ENCODE results near the gene GNPTG. TPM values are rescaled to one million over a fixed set of nuclear protein-coding genes. Genes with fewer than 3 reads are reported as not detected.

GNPTG gene
- total and polyA plus RNA-seq, 9 of the 15 experiments (the other 6 are each of a cell fraction or from before 2014, with no cell fraction given) = 0.69 to 33.3 (median 13.6) TPM

DNA sequence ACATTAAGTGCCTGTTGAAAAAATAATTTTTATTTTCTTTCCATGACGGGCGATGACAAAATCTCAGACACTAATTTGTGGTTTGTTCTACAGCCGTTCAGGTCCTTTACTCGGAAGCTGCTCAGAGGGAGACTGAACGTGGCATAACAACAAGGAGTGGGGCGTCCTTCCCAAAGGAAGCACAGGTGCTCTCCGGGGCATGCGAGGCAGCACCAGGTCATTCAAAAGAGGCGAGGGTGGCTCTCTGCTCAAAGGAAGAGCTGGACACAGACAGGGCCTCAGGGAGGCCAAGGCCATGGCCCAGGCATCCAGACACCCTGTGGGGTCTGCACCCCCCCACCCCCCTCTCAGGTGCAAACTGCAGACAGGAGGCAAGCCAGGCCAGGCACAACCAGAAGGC is 46.6 kb downstream of the GNPTG start:
- Histone ChIP-seq H3K27ac (ENCODE audit: extremely low read depth, low read depth, low read length) (no peak overlapping the region), H3K9ac (ENCODE audit: insufficient read depth in 1 of 2, low read depth in 2 of 2, low read length in 2 of 2) (peak overlapping the region in 1 of 2 experiments; percentile 64; a peak in 1 of 4 replicates), H2AFZ (ENCODE audit: low read depth, low read length) (no peak overlapping the region), H3K27me3 (ENCODE audit: control insufficient read depth in 2 of 2, insufficient read depth in 2 of 2, low read length in 2 of 2) (no peaks in the 10 kb centered on the region), H3K9me3 (replicated peaks; ENCODE audit: control insufficient read depth, insufficient read depth, low read depth, low read length) (no peaks in the 10 kb centered on the region), H4K20me1 (replicated peaks; ENCODE audit: control insufficient read depth, insufficient read depth, low read length) (no peaks in the 10 kb centered on the region; the same call in 1 of the 2 replicates), H3K36me3 (ENCODE audit: control insufficient read depth, insufficient read depth, low read length) (no peaks in the 10 kb centered on the region), H3K9me1 (ENCODE audit: control insufficient read depth, insufficient read depth, low read length) (no peaks in the 10 kb centered on the region), H3K79me2 (ENCODE audit: control insufficient read depth, insufficient read depth, low read length) (no peaks in the 10 kb centered on the region), H3K4me2 (ENCODE audit: insufficient read depth, low read length) (no peak overlapping the region), H3K4me3 (no peak overlapping the region), H3K4me1 (replicated peaks in 1 of 2; ENCODE audit: control insufficient read depth in 2 of 2, insufficient read depth in 2 of 2, low read length in 2 of 2) (peaks cover 0 to 43% of the 10 kb centered on the region in 2 experiments; a peak in 2 of 5 replicates)
- in situ Hi-C loops (cut with MboI) = no loop called here
- DNase-seq (ENCODE audit: extremely low read depth in 1 of 4, low spot score in 3 of 4) (no peak), FAIRE-seq (no peak), ATAC-seq (no peak)
- no TSS peak for BruUV-seq (replicated peaks)
- TF ChIP-seq ZNF707 (CRISPR knock-in tag; conservative IDR thresholded peaks at IDR 0.05) (0 out of 2 replicates have a peak, but pooled peaks have one; percentile 52), MEF2D (tag; conservative IDR thresholded peaks at IDR 0.05; ENCODE audit: low read depth) (no peak)
- intact Hi-C loops (cut with micrococcal nuclease) = no loop called here
- WGBS (ENCODE audit: insufficient coverage, low coverage, missing lambda C conversion rate) = 61% methylated on average over 9 of the region's 9 CpGs
- ChIA-PET CTCF (ENCODE audit: low intra/inter-chr PET ratio) (no interaction called here), POLR2A (interaction anchor here (0.7 to 1.5 kb wide), 3 partner anchors 10 to 20 kb away, joined by 3 to 4 read pairs (median 3); no protein-coding TSS in a partner anchor)

DNA sequence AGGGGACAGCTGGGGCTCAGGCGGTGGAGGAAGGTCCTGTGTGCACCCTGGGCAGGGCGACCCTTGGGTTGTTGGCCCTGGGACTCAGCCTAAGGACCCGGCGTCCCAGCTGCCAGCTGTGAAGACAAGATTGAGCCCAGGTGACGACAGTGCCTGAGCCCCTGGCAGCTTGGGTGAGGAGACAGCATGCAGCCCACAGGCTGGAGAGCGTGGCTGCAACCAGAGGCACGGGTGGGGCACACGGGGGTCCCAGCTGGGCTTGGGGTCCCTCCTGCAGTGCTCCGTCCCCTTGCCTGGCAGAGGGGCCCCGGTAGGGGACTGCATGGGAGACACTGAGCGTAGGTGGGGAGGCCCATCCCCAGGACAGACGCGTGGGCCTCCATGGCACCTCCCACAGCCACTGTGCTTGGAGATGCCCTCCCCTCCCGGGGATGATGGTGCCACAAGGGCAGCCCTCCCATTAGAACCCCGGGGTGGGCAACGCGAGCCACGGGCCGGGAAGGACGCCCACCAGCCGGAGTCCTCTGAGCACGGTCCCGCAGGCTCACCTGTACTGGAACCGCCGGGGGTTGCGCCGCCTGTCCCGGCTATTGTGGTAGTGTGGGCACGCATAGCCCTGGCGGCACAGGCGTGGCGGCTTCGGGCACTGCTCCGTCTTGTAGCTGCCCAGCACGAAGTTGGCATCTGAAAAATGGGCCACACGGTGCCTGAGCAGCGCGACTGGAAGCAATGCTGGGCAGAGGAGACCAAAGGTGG is 47.3 kb downstream of the GNPTG start:
- WGBS (ENCODE audit: insufficient coverage, low coverage, missing lambda C conversion rate) = 77% methylated on average over 34 of the region's 38 CpGs
- H3K27ac ChIP-seq (ENCODE audit: extremely low read depth, low read depth, low read length) = no peak overlapping the region
- intact Hi-C loops (cut with micrococcal nuclease) = no loop called here
- H3K9ac ChIP-seq (ENCODE audit: insufficient read depth in 1 of 2, low read depth in 2 of 2, low read length in 2 of 2) = peak overlapping the region in 1 of 2 experiments; percentile 64; a peak in 2 of 4 replicates
- POLR2A ChIA-PET = interaction anchor here (0.7 to 1.5 kb wide), 3 partner anchors 9 to 21 kb away, joined by 3 to 4 read pairs (median 3); no protein-coding TSS in a partner anchor
- no peak overlapping the region for H3K4me3 ChIP-seq
- H3K4me2 ChIP-seq (ENCODE audit: insufficient read depth, low read length) = no peak overlapping the region
- in situ Hi-C loops (cut with MboI) = no loop called here
- no peaks in the 10 kb centered on the region for H3K36me3 ChIP-seq (ENCODE audit: control insufficient read depth, insufficient read depth, low read length)
- no peaks in the 10 kb centered on the region for H3K9me3 ChIP-seq (replicated peaks; ENCODE audit: control insufficient read depth, insufficient read depth, low read depth, low read length)
- H4K20me1 ChIP-seq (replicated peaks; ENCODE audit: control insufficient read depth, insufficient read depth, low read length) = no peaks in the 10 kb centered on the region; the same call in 1 of the 2 replicates
- TF ChIP-seq POLR2G (IDR thresholded peaks at IDR 0.05; ENCODE audit: low read depth, low read length) (peak; percentile 39), POLR2B (IDR thresholded peaks at IDR 0.05; ENCODE audit: low read depth, partially characterized antibody) (no peak)
- ATAC-seq (no peak), FAIRE-seq (no peak), DNase-seq (ENCODE audit: extremely low read depth in 1 of 4, low spot score in 3 of 4) (no peak)
- no peaks in the 10 kb centered on the region for H3K9me1 ChIP-seq (ENCODE audit: control insufficient read depth, insufficient read depth, low read length)
- no peaks in the 10 kb centered on the region for H3K79me2 ChIP-seq (ENCODE audit: control insufficient read depth, insufficient read depth, low read length)
- peaks cover 0 to 42% of the 10 kb centered on the region in 2 experiments; a peak in 2 of 5 replicates for H3K4me1 ChIP-seq (replicated peaks in 1 of 2; ENCODE audit: control insufficient read depth in 2 of 2, insufficient read depth in 2 of 2, low read length in 2 of 2)
- H3K27me3 ChIP-seq (ENCODE audit: control insufficient read depth in 2 of 2, insufficient read depth in 2 of 2, low read length in 2 of 2) = no peaks in the 10 kb centered on the region
- H2AFZ ChIP-seq (ENCODE audit: low read depth, low read length) = no peak overlapping the region
- BruUV-seq (replicated peaks) = no TSS peak
- CTCF ChIA-PET (ENCODE audit: low intra/inter-chr PET ratio) = interaction anchor here (0.6 kb wide), 1 partner anchor 35 kb away, joined by 3 read pairs; no protein-coding TSS in a partner anchor
